Activated CD8-positive, alpha-beta T cell treated with anti-CD3 and anti-CD28 coated beads, Interleukin-2, amount 10 ng/mL, durations not matched to agents 7 days and 5 days (primary cell): ENCODE data around the gene TRRAP. TPM values are rescaled to one million over a fixed set of nuclear protein-coding genes. Genes with fewer than 3 reads are reported as not detected.
A peak's percentile ranks its signal among the peaks of the same experiment; 100 is the strongest.
"Not testable (repeated sequence)": the region's sequence is repeated elsewhere in the genome, so short reads cannot be mapped to it uniquely, and the experiment has no call there.

Source experiments
- ATAC-seq: fragments of 150-1000 bp; cut with Tn5 transposase; one replicate; pipeline ENCODE4 v1.10.0; 2021; ENCODE audit warnings: moderate library complexity
- CTCF ChIA-PET: fragments of 350-600 bp; sonication (Branson Sonifier 250); formaldehyde crosslinking; loops from one replicate; lab custom pipeline; 2021; ENCODE audit warnings: antibody characterized with exemption; lab: Charles Lee
- POLR2A ChIA-PET: fragments of 350-600 bp; sonication (Branson Sonifier 250); formaldehyde crosslinking; loops from one replicate; lab custom pipeline; 2021; ENCODE audit warnings: antibody characterized with exemption; lab: Charles Lee
- DNase-seq: peaks from one replicate; pipeline ENCODE4 v3.0.0-alpha.2; 2020
- H3K27ac Mint-ChIP-seq: one replicate; pipeline ENCODE4 v1.8.0; 2021; ENCODE audit warnings: mild to moderate bottlenecking, mixed read lengths
- H3K27me3 Mint-ChIP-seq: one replicate; pipeline ENCODE4 v1.8.0; 2021; ENCODE audit warnings: low read depth, mixed read lengths
- H3K36me3 Mint-ChIP-seq: one replicate; pipeline ENCODE4 v1.8.0; 2021; ENCODE audit warnings: low read depth, mixed read lengths
- H3K4me1 Mint-ChIP-seq: one replicate; pipeline ENCODE4 v1.8.0; 2021; ENCODE audit warnings: low read depth, mixed read lengths
- H3K4me3 Mint-ChIP-seq: one replicate; pipeline ENCODE4 v1.8.0; 2021; ENCODE audit warnings: mild to moderate bottlenecking, mixed read lengths
- H3K9me3 Mint-ChIP-seq: one replicate; pipeline ENCODE4 v1.8.0; 2022; ENCODE audit warnings: mixed read lengths; ENCODE audit not compliant: insufficient read depth
- total RNA-seq, 2 experiments: library from RNA; stranded (reverse); gene quantifications; one replicate each; pipeline ENCODE4 v1.2.3, GENCODE V29; 2021

Gene TRRAP
- total RNA-seq, 2 experiments from 2014 or later, result 61.0 to 64.5 TPM

- H3K4me3 Mint-ChIP-seq, result no peak overlapping the region
- ChIA-PET CTCF (interaction anchor here (1.1 to 1.4 kb wide), 2 partner anchors 35 to 37 kb away, joined by 3 to 4 read pairs; no protein-coding TSS in a partner anchor), POLR2A (no interaction called here)
- no peaks in the 10 kb centered on the region for H3K27me3 Mint-ChIP-seq
- no peaks in the 10 kb centered on the region for H3K4me1 Mint-ChIP-seq
- no peak overlapping the region for H3K27ac Mint-ChIP-seq
- DNase-seq (no peak), ATAC-seq (no peak)
- H3K36me3 Mint-ChIP-seq, result peaks cover 55% of the 10 kb centered on the region
- no peaks in the 10 kb centered on the region for H3K9me3 Mint-ChIP-seq
Measured at GRCh38 chr7:99036546-99037111, 158.3 kb downstream of the TRRAP start.

GRCh38 chr7:99037327-99037940 lies 159.1 kb downstream of the TRRAP start:
- Mint-ChIP-seq H3K27me3 (no peaks in the 10 kb centered on the region), H3K9me3 (no peaks in the 10 kb centered on the region), H3K4me1 (no peaks in the 10 kb centered on the region), H3K4me3 (no peak overlapping the region), H3K36me3 (peaks cover 54% of the 10 kb centered on the region), H3K27ac (no peak overlapping the region)
- ChIA-PET POLR2A (interaction anchor here (0.6 kb wide), 1 partner anchor 10 kb away, joined by 3 read pairs; no protein-coding TSS in a partner anchor), CTCF (interaction anchor here (0.5 to 3.4 kb wide), 4 partner anchors 25 to 276 kb away, joined by 3 to 15 read pairs (median 4); no protein-coding TSS in a partner anchor)
- ATAC-seq, result no peak
- no peak for DNase-seq

GRCh38 chr7:99038086-99038855 lies 159.9 kb downstream of the TRRAP start:
- Mint-ChIP-seq H3K27me3 (no peaks in the 10 kb centered on the region), H3K36me3 (peaks cover 55% of the 10 kb centered on the region), H3K9me3 (no peaks in the 10 kb centered on the region), H3K27ac (no peak overlapping the region), H3K4me1 (no peaks in the 10 kb centered on the region), H3K4me3 (no peak overlapping the region)
- DNase-seq (no peak), ATAC-seq (no peak)
- ChIA-PET POLR2A (interaction anchor here (0.6 kb wide), 1 partner anchor 10 kb away, joined by 3 read pairs; no protein-coding TSS in a partner anchor), CTCF (interaction anchor here (0.5 to 3.4 kb wide), 4 partner anchors 24 to 298 kb away, joined by 3 to 15 read pairs (median 4); no protein-coding TSS in a partner anchor)

- DNase-seq (no peak), ATAC-seq (no peak)
- Mint-ChIP-seq H3K4me1 (no peaks in the 10 kb centered on the region), H3K4me3 (no peak overlapping the region), H3K9me3 (no peaks in the 10 kb centered on the region), H3K27me3 (no peaks in the 10 kb centered on the region), H3K27ac (no peak overlapping the region), H3K36me3 (peaks cover 58% of the 10 kb centered on the region)
- ChIA-PET CTCF (interaction anchor here (0.9 to 3.4 kb wide), 4 partner anchors 18 to 297 kb away, joined by 3 to 15 read pairs (median 5); no protein-coding TSS in a partner anchor), POLR2A (no interaction called here)
Measured at GRCh38 chr7:99039384-99039891, 161.1 kb downstream of the TRRAP start.

- peak; percentile 64 for ATAC-seq
- H3K9me3 Mint-ChIP-seq, result no peaks in the 10 kb centered on the region
- POLR2A ChIA-PET, result no interaction called here
- CTCF ChIA-PET, result interaction anchor here (0.7 to 3.4 kb wide), 6 partner anchors 16 to 296 kb away, joined by 3 to 15 read pairs (median 4); no protein-coding TSS in a partner anchor
- H3K4me1 Mint-ChIP-seq, result no peaks in the 10 kb centered on the region
- peak; percentile 72 for DNase-seq
- H3K4me3 Mint-ChIP-seq, result no peak overlapping the region
- H3K36me3 Mint-ChIP-seq, result peaks cover 53% of the 10 kb centered on the region
- H3K27me3 Mint-ChIP-seq, result no peaks in the 10 kb centered on the region
- no peak overlapping the region for H3K27ac Mint-ChIP-seq
Measured at GRCh38 chr7:99040104-99040958, 162.0 kb downstream of the TRRAP start.

- Mint-ChIP-seq H3K27ac (no peak overlapping the region), H3K27me3 (no peaks in the 10 kb centered on the region), H3K36me3 (peaks cover 47% of the 10 kb centered on the region), H3K4me3 (no peak overlapping the region), H3K9me3 (no peaks in the 10 kb centered on the region), H3K4me1 (no peaks in the 10 kb centered on the region)
- ChIA-PET CTCF (interaction anchor here (0.9 to 1.1 kb wide), 2 partner anchors 52 to 272 kb away, joined by 3 to 4 read pairs; no protein-coding TSS in a partner anchor), POLR2A (no interaction called here)
- DNase-seq (no peak), ATAC-seq (no peak)
Measured at GRCh38 chr7:99041526-99041925, 163.2 kb downstream of the TRRAP start.

DNA sequence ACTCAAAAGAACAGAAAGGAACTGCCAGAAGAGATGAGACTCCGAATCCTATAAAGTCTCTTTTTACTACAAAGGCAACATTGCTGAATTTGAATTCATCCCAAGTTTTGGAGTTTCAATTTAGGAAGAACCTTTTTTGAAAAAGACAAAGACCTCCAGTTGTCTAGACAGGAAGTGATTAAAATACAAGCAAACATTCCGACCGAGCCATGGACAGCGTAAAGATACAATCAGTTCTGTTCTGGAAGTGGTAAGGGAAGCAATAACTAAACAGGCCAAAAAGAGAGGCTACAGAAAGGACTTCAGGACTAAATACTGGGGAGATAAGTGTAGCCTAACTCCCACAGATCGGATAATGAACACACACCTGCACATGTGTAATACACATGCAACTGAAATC lies 164.6 kb downstream of the TRRAP start:
- Mint-ChIP-seq H3K36me3 (peaks cover 37% of the 10 kb centered on the region), H3K4me3 (no peak overlapping the region)
- CTCF ChIA-PET, result no interaction called here

GRCh38 chr7:99044858-99045257 lies 166.5 kb downstream of the TRRAP start:
- ATAC-seq, H3K4me3 Mint-ChIP-seq, DNase-seq, H3K27me3 Mint-ChIP-seq, H3K27ac Mint-ChIP-seq, H3K9me3 Mint-ChIP-seq, H3K4me1 Mint-ChIP-seq, POLR2A ChIA-PET: not testable (repeated sequence)
- H3K36me3 Mint-ChIP-seq, result peaks cover 39% of the 10 kb centered on the region
- CTCF ChIA-PET, result interaction anchor here (0.7 kb wide), 1 partner anchor 268 kb away, joined by 3 read pairs; no protein-coding TSS in a partner anchor

More for the DNA sequence above, 164.6 kb downstream of the TRRAP start:
- Mint-ChIP-seq H3K27ac (no peak overlapping the region), H3K27me3 (no peaks in the 10 kb centered on the region), H3K9me3 (no peaks in the 10 kb centered on the region), H3K4me1 (no peaks in the 10 kb centered on the region)
- DNase-seq, result no peak
- no peak for ATAC-seq
- POLR2A ChIA-PET, result no interaction called here

DNA sequence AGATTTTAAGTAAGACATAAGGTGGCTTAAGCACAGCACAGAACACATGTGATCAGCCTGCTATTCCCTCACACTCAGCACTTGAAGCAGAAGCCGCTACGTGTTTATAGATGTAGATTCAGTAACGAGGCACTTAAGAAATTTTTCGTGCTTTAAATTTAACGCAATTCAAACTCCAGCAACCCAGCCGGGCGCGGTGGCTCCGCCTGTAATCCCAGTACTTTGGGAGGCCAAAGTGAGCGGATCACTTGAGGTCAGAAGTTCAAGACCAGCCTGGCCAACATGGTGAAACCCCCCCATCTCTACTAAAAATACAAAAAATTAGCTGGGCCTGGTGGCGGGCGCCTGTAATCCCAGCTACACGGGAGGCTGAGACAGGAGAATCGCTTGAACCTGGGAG lies 167.9 kb downstream of the TRRAP start:
- CTCF ChIA-PET, H3K27me3 Mint-ChIP-seq, DNase-seq, H3K9me3 Mint-ChIP-seq, H3K27ac Mint-ChIP-seq, POLR2A ChIA-PET, H3K4me1 Mint-ChIP-seq, ATAC-seq, H3K4me3 Mint-ChIP-seq: not testable (repeated sequence)
- H3K36me3 Mint-ChIP-seq, result peaks cover 35% of the 10 kb centered on the region

GRCh38 chr7:99046722-99047121 lies 168.4 kb downstream of the TRRAP start:
- no peak overlapping the region for H3K4me3 Mint-ChIP-seq
- H3K4me1 Mint-ChIP-seq, result no peaks in the 10 kb centered on the region
- no peaks in the 10 kb centered on the region for H3K27me3 Mint-ChIP-seq
- no peak for DNase-seq
- H3K36me3 Mint-ChIP-seq, result peaks cover 37% of the 10 kb centered on the region
- no peak overlapping the region for H3K27ac Mint-ChIP-seq
- ATAC-seq, result no peak
- POLR2A ChIA-PET, result no interaction called here
- no peaks in the 10 kb centered on the region for H3K9me3 Mint-ChIP-seq
- CTCF ChIA-PET, result no interaction called here
